Activated T-cell treated with anti-CD3 and anti-CD28 coated beads for 48 hours (primary cell): ENCODE data around the gene SYNDIG1.

ENCODE experiments used
- DNase-seq: peaks from one replicate; pipeline ENCODE4 v3.0.0-alpha.2; 2020; ENCODE audit warnings: low read depth

SYNDIG1 gene

DNA sequence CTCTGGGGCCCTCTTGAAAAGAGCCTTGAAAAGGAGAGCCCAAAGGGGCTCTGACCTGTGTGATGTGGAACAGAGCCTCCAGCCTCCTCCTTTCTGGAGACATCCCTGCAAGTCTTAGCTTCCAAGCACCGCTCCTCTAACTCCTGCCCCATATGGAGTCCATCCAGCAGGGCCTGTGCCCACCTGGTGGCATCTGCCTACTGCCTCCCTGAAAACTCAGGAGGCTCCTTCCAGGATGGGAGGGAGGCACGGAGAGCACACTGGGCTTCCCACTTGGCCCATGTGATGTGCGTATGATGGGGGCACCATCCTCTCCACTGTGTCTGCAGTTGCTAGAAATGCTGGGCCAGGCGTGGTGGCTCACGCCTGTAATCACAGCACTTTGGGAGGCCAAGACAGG lies 98.1 kb downstream of the SYNDIG1 start:
- DNase-seq, result no peak

GRCh38 chr20:24568842-24569241 lies 99.4 kb downstream of the SYNDIG1 start:
- no peak for DNase-seq

GRCh38 chr20:24571159-24571558 lies 101.7 kb downstream of the SYNDIG1 start:
- DNase-seq, result no peak

DNA sequence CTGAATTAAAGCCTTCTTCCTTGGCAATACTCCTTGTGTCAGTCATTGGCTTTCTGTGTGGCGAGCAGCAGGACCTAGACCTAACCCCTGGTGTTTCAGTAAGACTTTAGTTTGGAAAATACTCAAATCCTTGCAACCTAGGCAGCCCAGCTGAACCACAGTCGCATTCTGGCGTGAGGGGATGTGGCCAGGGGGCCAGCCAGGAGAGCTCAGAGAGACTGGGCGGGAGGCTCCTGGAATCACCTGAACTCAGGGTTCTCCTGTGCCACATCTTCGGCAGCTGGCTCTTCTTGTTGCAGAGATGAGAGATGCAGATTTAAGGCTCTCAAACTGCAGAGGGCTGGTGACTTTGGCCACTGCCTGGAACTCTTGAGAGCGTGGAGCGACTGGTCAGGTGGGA lies 102.7 kb downstream of the SYNDIG1 start:
- DNase-seq, result no peak

GRCh38 chr20:24572862-24573261 lies 103.4 kb downstream of the SYNDIG1 start:
- DNase-seq, result no peak

- no peak for DNase-seq
These were observed 104.1 kb downstream of the SYNDIG1 start for GRCh38 chr20:24573557-24573956.

DNA sequence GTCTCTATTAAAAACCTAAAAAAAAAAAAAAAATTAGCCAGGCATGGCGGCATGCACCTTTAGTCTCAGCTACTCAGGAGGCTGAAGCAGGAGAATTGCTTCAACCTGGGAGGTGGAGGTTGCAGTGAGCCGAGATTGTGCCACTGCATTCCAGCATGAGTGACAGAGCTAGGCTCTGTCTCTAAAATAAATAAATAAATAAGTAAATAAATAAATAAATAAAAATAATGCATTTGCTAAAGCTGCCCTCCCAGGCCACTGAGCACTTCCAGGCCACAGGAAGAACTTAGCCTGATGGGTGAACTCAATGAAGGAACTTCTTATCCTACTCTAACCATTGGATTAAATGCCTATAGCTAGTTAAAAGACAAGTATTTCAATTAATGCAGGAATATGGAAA lies 104.9 kb downstream of the SYNDIG1 start:
- no peak for DNase-seq

DNA sequence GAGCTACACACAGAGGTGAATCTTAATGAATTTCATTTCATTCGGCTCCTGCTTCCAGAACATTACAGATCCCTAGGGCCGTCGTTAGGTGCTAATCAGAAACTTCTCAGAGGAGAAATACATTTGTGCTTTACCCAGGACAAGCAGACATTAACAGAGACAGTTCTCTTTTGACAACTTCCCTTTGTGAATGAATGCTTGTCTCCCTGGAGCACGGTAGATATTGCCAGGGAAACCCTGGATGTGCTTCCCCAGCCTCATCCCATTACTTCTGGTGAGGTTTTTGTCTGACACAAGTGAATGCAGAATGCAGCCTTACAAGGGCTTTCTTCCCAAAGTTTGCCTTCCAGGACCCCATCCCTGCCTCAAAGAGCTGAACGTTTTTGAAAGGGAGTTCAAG lies 105.4 kb downstream of the SYNDIG1 start:
- no peak for DNase-seq

GRCh38 chr20:24575811-24576210 lies 106.4 kb downstream of the SYNDIG1 start:
- DNase-seq, result no peak

GRCh38 chr20:24576447-24576846 lies 107.0 kb downstream of the SYNDIG1 start:
- no peak for DNase-seq

DNA sequence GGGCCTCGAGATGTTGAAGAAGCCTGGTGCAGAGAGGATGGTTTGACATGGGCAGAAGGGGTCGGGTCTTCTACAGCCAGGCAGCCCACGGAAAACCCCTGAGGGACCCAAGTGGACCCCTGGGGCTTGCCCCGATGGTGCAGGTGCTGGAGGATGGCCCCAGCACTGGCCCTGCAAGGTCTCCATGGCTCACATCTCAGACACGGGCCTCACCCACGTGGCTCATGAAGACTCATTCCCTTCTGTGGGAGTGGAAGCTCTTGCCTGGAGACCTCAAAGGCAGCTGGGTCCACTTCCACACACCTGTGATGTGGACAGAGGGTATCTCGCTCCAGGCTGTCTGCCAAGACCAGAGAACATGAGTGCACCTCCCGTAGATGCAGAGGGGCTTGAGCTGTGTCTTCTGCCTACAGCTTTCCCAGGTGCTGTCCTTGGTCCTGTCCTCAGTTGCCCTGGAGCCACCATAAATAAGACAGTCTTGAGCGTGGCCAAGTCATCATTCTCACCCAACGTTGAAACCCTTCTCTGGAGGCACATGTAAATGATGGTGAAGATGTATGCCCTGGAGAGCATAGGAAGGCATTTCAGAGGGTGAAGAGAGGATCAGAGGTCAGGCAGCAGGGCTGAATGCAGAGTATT lies 108.0 kb downstream of the SYNDIG1 start:
- DNase-seq, result no peak

DNA sequence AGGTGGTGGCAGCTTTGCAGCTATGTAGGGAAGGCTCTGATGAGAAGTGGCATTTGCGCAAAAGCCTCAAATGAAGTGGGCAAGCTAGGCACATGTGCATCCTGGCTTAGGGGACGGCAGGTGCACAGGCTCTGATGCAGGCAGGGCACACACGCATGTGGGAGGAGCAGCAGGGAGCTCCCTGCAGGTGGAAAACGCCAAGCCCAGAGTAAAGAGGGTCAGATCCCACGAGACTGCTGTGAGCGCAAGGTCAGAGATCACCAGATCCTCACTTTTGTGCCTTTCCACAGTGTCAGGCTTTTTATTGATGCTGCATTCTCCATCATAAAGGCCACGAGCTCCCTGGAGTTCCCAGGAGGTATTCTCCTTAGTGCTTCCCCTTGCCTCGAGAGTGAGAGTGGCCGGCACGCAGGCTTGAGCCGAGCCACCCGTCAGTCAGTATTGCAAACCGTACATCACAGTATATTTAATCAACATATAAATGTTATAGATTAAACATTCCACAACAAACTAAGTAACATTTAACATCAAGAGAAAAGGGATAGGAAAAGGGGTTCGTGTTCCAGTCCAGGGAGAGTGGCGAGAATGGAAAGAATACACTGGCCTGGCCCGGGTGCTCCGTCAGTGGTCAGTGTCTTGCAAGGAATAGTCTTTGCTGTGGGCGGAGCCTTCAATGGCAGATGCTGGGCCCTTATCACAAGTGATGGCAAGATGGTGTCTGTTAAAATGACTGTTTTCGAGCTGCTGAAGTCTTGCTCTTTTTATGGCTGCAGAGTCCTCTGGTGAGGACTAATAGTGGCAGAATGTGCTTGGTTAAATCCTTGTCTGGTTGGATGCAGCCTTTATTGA lies 109.4 kb downstream of the SYNDIG1 start:
- no peak for DNase-seq

DNA sequence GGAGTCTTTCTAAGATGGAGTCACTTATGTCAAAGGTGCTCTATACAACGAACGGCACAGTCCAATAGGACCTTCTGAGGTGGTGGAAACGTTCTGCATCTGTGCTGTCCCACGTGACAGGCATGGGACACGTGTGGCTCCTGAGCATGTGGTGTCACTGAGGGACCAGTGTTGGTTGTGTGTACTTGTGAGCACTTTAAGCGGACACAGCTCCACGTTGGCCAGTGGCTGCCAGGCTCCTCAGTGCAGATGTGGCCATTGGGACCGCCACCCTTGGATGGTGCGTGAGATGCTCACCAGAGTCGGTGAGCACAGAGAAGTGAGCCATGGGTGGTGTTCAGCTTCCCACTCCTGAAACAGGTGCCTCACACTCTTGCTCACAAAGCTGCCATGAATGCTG lies 110.0 kb downstream of the SYNDIG1 start:
- DNase-seq, result no peak

DNA sequence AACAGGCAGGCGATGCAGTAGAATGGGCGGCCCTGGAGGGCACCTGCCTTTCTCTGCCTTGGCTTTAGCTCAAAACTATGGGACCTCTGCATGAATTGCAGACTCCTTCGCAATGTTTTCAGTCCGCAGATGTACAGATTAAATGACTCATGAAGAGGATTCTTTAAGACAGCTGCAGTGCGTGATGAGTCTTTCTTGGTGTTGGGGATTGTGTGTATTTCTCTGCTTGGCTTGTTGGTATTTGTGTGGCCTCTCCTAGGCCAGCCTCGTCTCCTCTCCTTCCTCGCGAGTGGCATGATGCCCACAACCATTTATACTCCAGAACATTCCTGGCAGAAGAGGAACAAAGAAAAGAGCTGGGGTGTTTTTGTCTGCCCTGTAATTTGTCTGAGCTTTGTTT lies 110.6 kb downstream of the SYNDIG1 start:
- DNase-seq, result no peak

DNA sequence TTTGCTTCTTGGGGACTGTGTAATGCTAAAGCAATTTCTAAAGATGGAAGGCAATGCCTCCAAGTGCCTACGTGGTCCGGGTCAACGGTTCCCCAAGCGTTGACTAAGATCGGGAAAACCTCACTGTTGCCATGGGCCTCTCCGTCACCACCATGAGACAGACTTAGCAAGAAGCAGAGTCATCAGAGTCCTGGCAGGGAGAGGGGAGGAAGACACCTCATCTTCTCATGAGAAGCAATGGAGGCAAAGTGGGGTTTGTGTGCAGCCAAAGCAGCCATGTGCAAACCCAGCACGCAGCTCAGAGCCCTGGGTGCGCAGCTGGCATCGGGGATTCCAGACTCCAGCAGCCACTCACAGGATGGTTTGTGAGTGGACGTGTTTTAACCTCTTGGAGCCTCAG lies 111.4 kb downstream of the SYNDIG1 start:
- no peak for DNase-seq

- DNase-seq, result no peak
These were observed 112.2 kb downstream of the SYNDIG1 start for GRCh38 chr20:24581443-24582170.

DNA sequence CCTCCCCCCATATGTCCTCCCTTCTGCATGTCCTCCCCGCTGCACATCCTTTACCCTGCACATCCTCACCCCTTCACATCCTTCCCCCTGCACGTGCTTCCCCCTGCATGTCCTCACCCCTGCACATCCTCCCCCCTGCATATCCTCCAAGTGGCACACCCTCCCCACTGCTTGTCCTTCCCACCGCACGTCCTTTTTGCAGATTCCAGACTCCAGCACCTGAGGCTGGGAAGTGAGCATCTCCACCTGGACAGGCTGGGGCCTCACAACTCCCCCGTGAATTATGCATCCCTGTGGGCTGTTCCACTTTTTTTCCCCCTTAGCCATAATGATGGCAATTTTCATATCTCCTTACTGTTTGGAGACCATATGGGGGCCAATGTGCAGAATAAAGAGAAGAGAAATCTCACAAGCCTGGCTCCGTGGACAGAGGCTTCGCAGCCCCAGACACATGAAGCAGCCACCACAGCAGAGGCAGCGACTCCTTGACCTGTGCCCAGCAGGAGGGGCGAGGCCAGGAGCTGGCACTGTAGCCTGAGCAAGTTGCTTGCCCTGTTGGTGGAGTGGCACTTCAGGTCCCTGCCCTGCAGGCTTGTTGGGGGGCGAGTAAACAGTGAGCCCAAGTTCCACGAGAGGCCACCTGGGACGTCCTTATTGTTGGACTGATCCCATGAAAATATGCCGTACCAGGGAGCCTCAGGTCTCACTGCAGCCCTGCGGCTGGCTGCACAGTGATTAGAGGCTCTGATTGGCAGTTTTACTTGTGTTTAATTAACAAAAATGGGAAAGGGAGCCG lies 113.1 kb downstream of the SYNDIG1 start:
- no peak for DNase-seq

DNA sequence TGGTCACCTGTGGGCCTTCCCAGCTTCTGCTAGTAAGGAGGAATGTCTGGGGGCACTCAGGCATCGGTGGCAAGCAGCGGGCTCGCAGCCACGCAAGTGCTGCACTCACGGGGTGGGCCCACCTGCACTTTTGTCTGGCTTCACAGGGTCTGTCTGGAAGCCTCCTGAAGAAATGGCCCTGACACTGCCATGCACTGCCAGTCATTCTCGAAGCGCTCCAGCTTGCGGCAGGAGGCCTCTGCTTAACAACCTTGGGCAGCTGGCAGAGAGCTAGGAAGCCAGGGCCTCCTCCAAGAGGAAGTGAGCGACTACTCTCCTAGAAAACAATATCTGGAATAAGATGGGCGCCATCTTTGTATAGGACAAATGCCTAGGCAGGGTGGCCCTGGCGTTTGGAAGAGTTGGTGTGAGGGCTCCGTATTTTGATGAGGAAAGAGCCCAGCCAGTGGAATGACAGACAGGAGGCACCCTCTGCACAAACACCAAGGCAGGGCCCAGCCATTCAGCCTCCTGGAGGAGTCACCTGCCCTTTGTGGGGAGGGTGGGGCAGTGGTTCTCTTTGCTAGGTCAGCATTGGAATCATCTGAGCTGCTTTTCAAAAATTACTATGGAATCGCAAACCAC lies 113.9 kb downstream of the SYNDIG1 start:
- DNase-seq, result no peak

DNA sequence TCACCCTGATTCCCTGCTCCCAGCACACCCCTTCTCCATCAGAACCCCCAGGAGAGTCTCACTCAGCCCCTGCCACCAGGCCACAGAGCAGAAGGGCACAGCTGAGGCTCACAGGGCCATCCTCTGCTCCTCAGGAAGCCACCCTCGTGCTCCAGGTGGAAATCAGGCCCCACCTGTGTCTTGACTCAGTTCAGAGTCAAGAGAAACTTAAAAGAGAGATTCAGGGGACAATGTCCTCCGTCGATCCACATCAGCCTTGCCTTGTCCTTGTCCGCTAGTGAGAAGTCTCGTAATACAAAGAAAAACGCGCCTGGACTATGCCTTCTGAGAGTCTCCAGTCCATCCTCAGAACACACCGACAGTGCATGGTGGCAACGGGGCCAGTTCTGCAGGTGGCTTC lies 114.6 kb downstream of the SYNDIG1 start:
- no peak for DNase-seq

DNA sequence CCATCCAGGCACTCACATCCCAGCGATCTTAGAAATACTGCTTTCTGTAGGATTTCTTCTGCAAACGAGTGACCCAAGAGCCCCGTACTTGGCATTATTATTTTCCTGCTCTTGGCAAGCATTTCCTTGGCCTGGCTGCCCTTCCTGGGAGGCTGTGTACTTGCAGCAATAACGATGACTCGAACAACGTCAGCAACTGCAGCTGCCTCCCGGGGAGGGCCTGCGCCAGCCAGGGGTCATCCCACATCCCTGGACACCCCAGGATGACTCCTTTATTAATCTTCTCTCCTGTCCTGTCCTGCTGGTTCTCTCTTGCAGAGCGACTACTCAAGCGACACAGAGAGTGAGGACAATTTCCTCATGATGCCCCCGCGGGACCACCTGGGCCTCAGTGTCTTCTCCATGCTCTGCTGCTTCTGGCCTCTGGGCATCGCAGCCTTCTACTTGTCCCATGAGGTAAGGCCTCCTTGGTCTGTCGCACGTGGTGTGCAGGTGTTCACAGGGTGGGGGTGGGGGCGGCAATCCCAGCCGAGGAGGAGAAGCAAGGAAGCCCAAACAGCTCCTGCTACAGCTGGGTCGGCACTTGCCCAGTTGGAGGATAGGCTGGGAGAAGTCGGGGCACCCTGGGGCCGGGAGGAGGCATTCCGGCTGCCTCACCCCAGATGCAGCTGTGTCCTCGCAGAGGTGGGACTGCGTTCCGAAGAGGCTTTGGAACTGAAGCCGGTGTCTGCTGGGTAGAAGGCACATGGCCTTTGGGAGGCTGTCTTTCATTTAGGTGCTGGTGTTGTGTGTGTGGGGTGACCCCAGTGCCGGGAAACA lies 115.3 kb downstream of the SYNDIG1 start:
- no peak for DNase-seq
